WTC11 (cell line): ENCODE results near the gene AIF1. TPM values are rescaled to one million over a fixed set of nuclear protein-coding genes. Genes with fewer than 3 reads are reported as not detected.

ENCODE experiments used
- ATAC-seq: fragments of 200-7000 bp; cut with Tn5 transposase; 2 replicates; pipeline ENCODE4 v1.10.0; 2021; ENCODE audit warnings: mild to moderate bottlenecking, moderate library complexity
- CTCF ChIA-PET: fragments of 300-600 bp; sonication (Branson Sonifier 250); formaldehyde crosslinking; loops from one replicate; lab custom pipeline; 2021; ENCODE audit warnings: antibody characterized with exemption; lab: Charles Lee
- POLR2A ChIA-PET: fragments of 350-600 bp; sonication (Branson Sonifier 250); formaldehyde crosslinking; loops from one replicate; lab custom pipeline; 2021; ENCODE audit warnings: antibody characterized with exemption; lab: Charles Lee
- DNase-seq: peaks from one replicate; pipeline ENCODE4 v3.0.0; 2021; ENCODE audit warnings: low spot score
- H3K27ac Mint-ChIP-seq: 2 replicates; pipeline ENCODE4 v1.8.0; 2021; ENCODE audit warnings: mixed read lengths
- H3K27me3 Mint-ChIP-seq: 2 replicates; pipeline ENCODE4 v1.8.0; 2021; ENCODE audit warnings: low read depth, mild to moderate bottlenecking, moderate library complexity, mixed read lengths
- H3K36me3 Mint-ChIP-seq: 2 replicates; pipeline ENCODE4 v1.8.0; 2021; ENCODE audit warnings: mixed read lengths
- H3K4me1 Mint-ChIP-seq: 2 replicates; pipeline ENCODE4 v1.8.0; 2022; ENCODE audit warnings: mixed read lengths
- H3K4me3 Mint-ChIP-seq: 2 replicates; pipeline ENCODE4 v1.8.0; 2021; ENCODE audit warnings: mild to moderate bottlenecking, moderate library complexity, mixed read lengths
- H3K9me3 Mint-ChIP-seq: 2 replicates; pipeline ENCODE4 v1.8.0; 2021; ENCODE audit warnings: mixed read lengths
- ATF2 ChIP-seq: sonication (generic); formaldehyde crosslinking; IDR thresholded peaks from 2 replicates; pipeline ENCODE4 v1.8.1; 2022; ENCODE audit warnings: low read depth, missing genetic modification reagents, borderline replicate concordance
- ATF3 ChIP-seq: sonication (generic); formaldehyde crosslinking; conservative IDR thresholded peaks from 2 replicates; pipeline ENCODE4 v1.8.1; 2022; ENCODE audit warnings: mild to moderate bottlenecking, missing genetic modification reagents
- CBFB ChIP-seq: sonication (generic); formaldehyde crosslinking; IDR thresholded peaks from 2 replicates; pipeline ENCODE4 v1.8.1; 2022; ENCODE audit warnings: mild to moderate bottlenecking, low read depth, missing genetic modification reagents
- CTCF ChIP-seq: fragments of 200-600 bp; IDR thresholded peaks from 2 replicates; pipeline ENCODE4 v1.8.0; 2022; ENCODE audit warnings: antibody characterized with exemption
- GRHL2 ChIP-seq: fragments of 250-450 bp; sonication (Bioruptor Pico); IDR thresholded peaks from 2 replicates; pipeline ENCODE4 v1.8.0; 2022; ENCODE audit warnings: mild to moderate bottlenecking, moderate library complexity; ENCODE audit not compliant: insufficient replicate concordance, severe bottlenecking
- IRF1 ChIP-seq: sonication (generic); formaldehyde crosslinking; IDR thresholded peaks from 2 replicates; pipeline ENCODE4 v1.8.0; 2023; ENCODE audit warnings: missing genetic modification reagents
- JUN ChIP-seq: sonication (generic); formaldehyde crosslinking; IDR thresholded peaks from 2 replicates; pipeline ENCODE4 v1.8.0; 2023; ENCODE audit warnings: mild to moderate bottlenecking, missing genetic modification reagents
- NFE2L1 ChIP-seq: sonication (generic); formaldehyde crosslinking; IDR thresholded peaks from 2 replicates; pipeline ENCODE4 v1.8.1; 2023; ENCODE audit warnings: missing genetic modification reagents
- NR1H2 ChIP-seq: sonication (generic); formaldehyde crosslinking; IDR thresholded peaks from 2 replicates; pipeline ENCODE4 v1.9.0; 2021; ENCODE audit warnings: mild to moderate bottlenecking, moderate library complexity, missing genetic modification reagents
- NR2C2 ChIP-seq: sonication (generic); formaldehyde crosslinking; IDR thresholded peaks from 2 replicates; pipeline ENCODE4 v1.8.0; 2022; ENCODE audit warnings: mild to moderate bottlenecking, missing genetic modification reagents
- OVOL2 ChIP-seq: fragments of 250-450 bp; sonication (Bioruptor Pico); IDR thresholded peaks from 2 replicates; pipeline ENCODE4 v1.9.0; 2021; ENCODE audit warnings: mild to moderate bottlenecking, borderline replicate concordance
- RELA ChIP-seq: sonication (generic); formaldehyde crosslinking; IDR thresholded peaks from 2 replicates; pipeline ENCODE4 v1.8.1; 2022; ENCODE audit warnings: missing genetic modification reagents, mild to moderate bottlenecking, borderline replicate concordance
- RORB ChIP-seq: fragments of 250-450 bp; sonication (Bioruptor Pico); IDR thresholded peaks from 2 replicates; pipeline ENCODE4 v1.9.0; 2021; ENCODE audit warnings: mild to moderate bottlenecking
- SOX15 ChIP-seq: fragments of 250-450 bp; sonication (Bioruptor Pico); IDR thresholded peaks from 2 replicates; pipeline ENCODE4 v1.9.0; 2021; ENCODE audit warnings: mild to moderate bottlenecking
- STAT6 ChIP-seq: sonication (generic); formaldehyde crosslinking; conservative IDR thresholded peaks from 2 replicates; pipeline ENCODE4 v1.8.1; 2023; ENCODE audit warnings: mild to moderate bottlenecking, low read depth, missing genetic modification reagents, moderate library complexity
- TEAD4 ChIP-seq: sonication (generic); formaldehyde crosslinking; IDR thresholded peaks from 2 replicates; pipeline ENCODE4 v1.8.0; 2022; ENCODE audit warnings: mild to moderate bottlenecking, missing genetic modification reagents
- ZNF232 ChIP-seq: sonication (generic); formaldehyde crosslinking; IDR thresholded peaks from 2 replicates; pipeline ENCODE4 v1.8.0; 2022; ENCODE audit warnings: mild to moderate bottlenecking, missing genetic modification reagents
- ZNF263 ChIP-seq: sonication (generic); formaldehyde crosslinking; IDR thresholded peaks from 2 replicates; pipeline ENCODE4 v1.8.1; 2022; ENCODE audit warnings: low read depth, mild to moderate bottlenecking, moderate library complexity, missing genetic modification reagents
- total RNA-seq: library from RNA; stranded (reverse); gene quantifications from 3 replicates; pipeline ENCODE4 v1.2.3, GENCODE V29; 2021

The AIF1 gene
- total RNA-seq, 1 experiment from 2014 or later = 5.4 TPM

- no peaks in the 10 kb centered on the region for H3K9me3 Mint-ChIP-seq
- no peaks in the 10 kb centered on the region for H3K27me3 Mint-ChIP-seq
- no peak overlapping the region for H3K27ac Mint-ChIP-seq
- POLR2A ChIA-PET = interaction anchor here (1.0 kb wide), 1 partner anchor 31 kb away, joined by 3 read pairs; no protein-coding TSS in a partner anchor
- ATAC-seq = no peak
- peaks cover 10% of the 10 kb centered on the region for H3K36me3 Mint-ChIP-seq
- H3K4me1 Mint-ChIP-seq = peaks cover 19% of the 10 kb centered on the region
- CTCF ChIA-PET = interaction anchor here (1.2 to 2.1 kb wide), 2 partner anchors 32 to 111 kb away, joined by 3 to 6 read pairs; partner anchors contain the start of gene ATP6V1G2
- no peak for TF ChIP-seq TEAD4 (CRISPR knock-in tag)
- TF ChIP-seq ZNF263 (CRISPR knock-in tag) = no peak
- TF ChIP-seq STAT6 (CRISPR knock-in tag) = no peak
- TF ChIP-seq JUN (CRISPR knock-in tag) = no peak
- no peak for TF ChIP-seq ATF3 (CRISPR knock-in tag)
- TF ChIP-seq SOX15 (CRISPR knock-in tag) = no peak
- TF ChIP-seq RELA = no peak
- TF ChIP-seq, all 79 proteins: peak for 0
- no peak for DNase-seq
- no peak overlapping the region for H3K4me3 Mint-ChIP-seq
These were observed 42.5 kb downstream of the AIF1 start for GRCh38 chr6:31657406-31658157.

GRCh38 chr6:31658158-31658688 lies 43.2 kb downstream of the AIF1 start:
- peaks cover 15% of the 10 kb centered on the region for H3K36me3 Mint-ChIP-seq
- ATAC-seq (no peak), DNase-seq (no peak)
- no peak overlapping the region; the same call in 1 of the 2 replicates for H3K4me3 Mint-ChIP-seq
- H3K27me3 Mint-ChIP-seq = no peaks in the 10 kb centered on the region
- no peaks in the 10 kb centered on the region for H3K9me3 Mint-ChIP-seq
- H3K27ac Mint-ChIP-seq = no peak overlapping the region; the same call in 1 of the 2 replicates
- TF ChIP-seq STAT6 (CRISPR knock-in tag) (no peak), OVOL2 (CRISPR knock-in tag) (no peak)
- ChIA-PET CTCF (interaction anchor here (1.1 kb wide), 1 partner anchor 112 kb away, joined by 3 read pairs; the partner anchor contains the start of gene ATP6V1G2), POLR2A (no interaction called here)
- peaks cover 21% of the 10 kb centered on the region for H3K4me1 Mint-ChIP-seq

- H3K9me3 Mint-ChIP-seq = no peaks in the 10 kb centered on the region
- ChIA-PET POLR2A (no interaction called here), CTCF (interaction anchor here (1.0 to 1.1 kb wide), 2 partner anchors 108 to 113 kb away, joined by 3 read pairs; partner anchors contain the start of gene ATP6V1G2)
- H3K36me3 Mint-ChIP-seq = peaks cover 24% of the 10 kb centered on the region
- DNase-seq (no peak), ATAC-seq (no peak)
- peak overlapping the region; percentile 89 for H3K4me3 Mint-ChIP-seq
- H3K4me1 Mint-ChIP-seq = peaks cover 30% of the 10 kb centered on the region
- no peaks in the 10 kb centered on the region for H3K27me3 Mint-ChIP-seq
- peak overlapping the region; percentile 83; the same call in 1 of the 2 replicates for H3K27ac Mint-ChIP-seq
- TF ChIP-seq IRF1 = no peak
- TF ChIP-seq TEAD4 (CRISPR knock-in tag) = no peak
- TF ChIP-seq CTCF = no peak
- TF ChIP-seq ZNF232 = no peak
- TF ChIP-seq GRHL2 (CRISPR knock-in tag) = no peak
- TF ChIP-seq NFE2L1 = no peak
- TF ChIP-seq NR2C2 (CRISPR knock-in tag) = no peak
- no peak for TF ChIP-seq NR1H2 (CRISPR knock-in tag)
- TF ChIP-seq CBFB (CRISPR knock-in tag) = no peak
- no peak for TF ChIP-seq RORB (CRISPR knock-in tag)
- no peak for TF ChIP-seq ATF2 (CRISPR knock-in tag)
These were observed 44.1 kb downstream of the AIF1 start for GRCh38 chr6:31658983-31659648.
